Heart left ventricle (tissue), 16 donors: ENCODE measurements around the gene TRMT44. TPM values are rescaled to one million over a fixed set of nuclear protein-coding genes. Genes with fewer than 3 reads are reported as not detected.
"Not testable (repeated sequence)": the region's sequence is repeated elsewhere in the genome, so short reads cannot be mapped to it uniquely, and the experiment has no call there.

Source experiments
- ATAC-seq, 4 donors: fragments of 200-7000 bp; cut with Tn5 transposase; one replicate each; pipeline ENCODE4 v1.9.1; 2020 to 2022; ENCODE audit warnings: moderate library complexity in 4 of 4, mild to moderate bottlenecking in 3 of 4, moderate number of reproducible peaks in 1 of 4
- DNase-seq, 5 donors: peaks; one replicate each; pipeline ENCODE4 v3.0.0-alpha.2; 2020
- H3K27ac ChIP-seq, 12 donors: fragments of 200-600 bp; sonication (generic) in 4 of 12; one replicate each; pipeline versions ENCODE4 v1.5.0 to v1.8.0; 2016 to 2022; ENCODE audit warnings: mild to moderate bottlenecking in 2 of 12
- H3K27me3 ChIP-seq, 9 donors: fragments of 200-600 bp; sonication (generic) in 2 of 9; one replicate each; pipeline versions ENCODE4 v1.5.1 to v1.8.0; 2016 to 2022; ENCODE audit warnings: mild to moderate bottlenecking in 3 of 9
- H3K36me3 ChIP-seq, 9 donors: fragments of 200-600 bp; sonication (generic) in 2 of 9; one replicate each; pipeline versions ENCODE4 v1.5.0 to v1.8.0; 2018 to 2022; ENCODE audit warnings: mild to moderate bottlenecking in 2 of 9
- H3K4me1 ChIP-seq, 12 donors: fragments of 200-600 bp; sonication (generic) in 4 of 12; one replicate each; pipeline versions ENCODE4 v1.5.0 to v1.8.0; 2016 to 2022; ENCODE audit warnings: mild to moderate bottlenecking in 3 of 12
- H3K4me3 ChIP-seq, 12 donors: fragments of 200-600 bp; sonication (generic) in 4 of 12; one replicate each; pipeline versions ENCODE4 v1.5.0 to v1.8.0; 2017 to 2022; ENCODE audit warnings: mild to moderate bottlenecking in 9 of 12, moderate library complexity in 4 of 12
- H3K9me3 ChIP-seq, 12 donors: fragments of 200-600 bp; sonication (generic) in 4 of 12; one replicate each; pipeline versions ENCODE4 v1.5.0 to v1.8.0; 2016 to 2022; ENCODE audit warnings: mild to moderate bottlenecking in 1 of 12
- CTCF ChIP-seq, 12 donors: fragments of 200-600 bp; sonication (generic) in 4 of 12; IDR thresholded peaks; one replicate each; pipeline versions ENCODE4 v1.5.0 to v1.8.0; 2018 to 2022; ENCODE audit warnings: antibody characterized with exemption in 12 of 12, mild to moderate bottlenecking in 5 of 12
- POLR2A ChIP-seq, 2 donors: fragments of 450-650 bp; IDR thresholded peaks; one replicate each; pipeline ENCODE4 v1.6.1; 2017; ENCODE audit warnings: antibody characterized with exemption in 2 of 2, mild to moderate bottlenecking in 2 of 2, moderate library complexity in 2 of 2
- WGBS, 4 donors: extraction: QIAGEN DNeasy Blood & Tissue Kit in 2 of 4; methylation state at CpG; one replicate each; pipeline versions ENCODE4 v1.1.5 to v1.1.7; 2013 to 2018; 5-methylcytosine and 5-hydroxymethylcytosine counted together
- intact Hi-C, 10 donors: fragments of 100-400 bp; cut with DNase I; formaldehyde crosslinking; loops; one replicate each; pipeline versions ENCODE4 v1.11.1 to v1.14.2; 2022
- polyA plus RNA-seq, 2 donors: library from polyadenylated mRNA; stranded (reverse); fragments of 200-250 nt; gene quantifications; one replicate each; pipeline ENCODE4 v1.2.3, GENCODE V29; 2013
- total RNA-seq, 9 donors: library from RNA; depleted of rRNA in 2 of 9; stranded (reverse); fragments of >200 nt in 2 of 9; fragmentation: NEBNext Ultra II Directional in 3 of 9; extraction: Animal tissue kit (Norgen Biotek cat#: 25700) in 3 of 9; gene quantifications; one replicate each; pipeline versions ENCODE4 v1.1.0 to v1.2.4, GENCODE V29; 2016 to 2023
- donor health status: ischemic (EF 13 %, LVEDD 7.1; RV severe dilation, severe dysfunction).
- donor health status: healthy with polysubstance abuse.
- donor health status: DM: no; HTN: yes; CAD: no.
- donor health status: DM: no; HTN: no; CAD: no.
- donor health status: ischemic (EF 25% LVEDD 6.9; RV normal size, moderate dysfunction).
- donor health status: ischemic (EF 25% LVEDD 5.7; RV mildly dilated, moderate dysfunction).
- donor health status: healthy.
- donor health status: DM: yes; HTN: yes; CAD: no.
- donor health status: ischemic (EF 35%, LVEDD 5.7; RV mildly dilated, moderate dysfunction).
- donor health status: nonischemic (EF 11% LVEDD 7.7; RV severe dilation, severe dysfunction).
- donor health status: DM: yes; HTN: yes; CAD: no.
- donor health status: PGD.
- donor health status: ischemic (EF 29% LVEDD 5.4; RV normal size, mild dysfunction).
- donor health status: nonischemic (EF 23%, LVEDD 6.1; RV moderate dilation, normal function).

The TRMT44 gene
- total and polyA plus RNA-seq, 11 donors = 6.1 to 11.7 (median 8.3) TPM

DNA sequence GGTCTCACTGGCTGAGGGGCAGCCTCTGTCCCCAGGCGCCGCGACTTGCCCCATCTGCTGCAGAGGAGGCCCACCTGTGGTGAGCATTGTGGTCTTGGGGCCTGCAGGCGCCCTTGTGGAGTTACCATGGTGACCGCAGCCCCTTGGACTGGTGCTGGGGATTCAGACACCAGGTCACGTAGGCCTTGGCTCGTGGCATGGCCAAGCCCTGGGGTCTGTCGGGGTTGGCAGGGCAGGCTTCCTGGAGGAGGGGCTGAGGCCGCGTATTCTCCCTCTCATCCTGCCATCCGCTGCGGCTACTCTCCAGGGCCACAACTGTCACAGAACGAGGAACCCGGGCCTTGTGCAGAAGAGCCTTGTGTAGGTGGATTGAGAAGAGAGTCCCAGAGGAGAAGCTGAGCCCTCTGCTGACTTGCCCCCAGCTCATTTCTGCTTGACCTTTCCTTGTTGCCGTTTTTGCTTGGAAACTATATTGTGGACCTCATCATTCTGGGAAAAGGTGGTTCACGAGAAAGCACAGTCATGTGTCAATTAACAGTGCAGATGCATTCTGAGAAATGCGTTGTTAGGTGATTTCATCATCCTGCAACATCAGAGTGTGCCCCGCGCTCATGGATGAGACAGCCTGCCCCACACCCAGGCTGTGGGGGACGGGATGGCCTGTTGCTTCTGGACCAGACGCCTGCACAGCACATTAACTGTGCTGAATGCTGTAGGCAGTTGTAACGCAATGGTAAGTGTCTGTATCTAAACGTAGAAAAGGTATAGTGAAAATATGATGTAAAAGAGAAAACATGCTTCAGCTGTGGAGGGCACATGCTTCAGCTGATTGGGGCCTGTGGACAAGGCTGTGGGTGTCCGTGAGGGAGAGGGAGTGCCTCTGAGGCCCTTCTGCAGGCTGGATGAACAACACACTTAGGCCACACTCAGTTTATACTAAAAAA lies 38.5 kb downstream of the TRMT44 start:
- Histone ChIP-seq H3K9me3 (no peaks in the 10 kb centered on the region), H3K4me3 (no peak overlapping the region), H3K27ac (no peak overlapping the region), H3K27me3 (no peaks in the 10 kb centered on the region), H3K4me1 (peaks cover 0 to 2% (median 0%) of the 10 kb centered on the region in 12 donors), H3K36me3 (peaks cover 0 to 29% (median 22%) of the 10 kb centered on the region in 9 donors)
- ATAC-seq = no peak
- intact Hi-C loops = loop anchor here in 1 of 10 donors (10.0 kb wide), 1 partner anchor 436 kb away; no protein-coding TSS in a partner anchor
- 83 to 91% (median 89%) methylated on average over 20 to 24 of the region's 24 CpGs for WGBS, 4 donors
- no peak for DNase-seq
- TF ChIP-seq CTCF (IDR thresholded peaks at IDR 0.05) (no peak), POLR2A (IDR thresholded peaks at IDR 0.05) (no peak)

- WGBS, 4 donors = 93 to 95% (median 94%) methylated on average over 11 of the region's 11 CpGs
These were observed 39.6 kb downstream of the TRMT44 start for GRCh38 chr4:8480221-8480620.

GRCh38 chr4:8486643-8487042 lies 46.1 kb downstream of the TRMT44 start:
- H3K36me3 ChIP-seq, H3K4me3 ChIP-seq, H3K27me3 ChIP-seq, H3K9me3 ChIP-seq, H3K27ac ChIP-seq, H3K4me1 ChIP-seq, intact Hi-C loops, ATAC-seq, DNase-seq: not testable (repeated sequence)
- WGBS, 4 donors = 51 to 59% (median 56%) methylated on average over 9 of the region's 9 CpGs

More at GRCh38 chr4:8480221-8480620, 39.6 kb downstream of the TRMT44 start:
- DNase-seq (no peak), ATAC-seq (no peak)
- intact Hi-C loops = no loop called here
- Histone ChIP-seq H3K36me3 (peaks cover 0 to 28% (median 22%) of the 10 kb centered on the region in 9 donors), H3K4me3 (no peak overlapping the region), H3K9me3 (no peaks in the 10 kb centered on the region), H3K27me3 (no peaks in the 10 kb centered on the region), H3K4me1 (no peaks in the 10 kb centered on the region), H3K27ac (no peak overlapping the region)
- TF ChIP-seq POLR2A (IDR thresholded peaks at IDR 0.05) (no peak), CTCF (IDR thresholded peaks at IDR 0.05) (no peak)

GRCh38 chr4:8488791-8489369 lies 48.3 kb downstream of the TRMT44 start:
- Histone ChIP-seq H3K36me3 (no peaks in the 10 kb centered on the region), H3K4me3 (no peak overlapping the region), H3K9me3 (no peaks in the 10 kb centered on the region), H3K4me1 (no peaks in the 10 kb centered on the region), H3K27me3 (no peaks in the 10 kb centered on the region), H3K27ac (no peak overlapping the region)
- ATAC-seq (no peak), DNase-seq (no peak)
- intact Hi-C loops = no loop called here
- 85 to 97% (median 92%) methylated on average over 4 to 5 of the region's 5 CpGs for WGBS, 4 donors
- no peak for TF ChIP-seq POLR2A (IDR thresholded peaks at IDR 0.05)
- no peak for TF ChIP-seq CTCF (IDR thresholded peaks at IDR 0.05)

GRCh38 chr4:8491478-8491877 lies 50.9 kb downstream of the TRMT44 start:
- H3K4me1 ChIP-seq, H3K27ac ChIP-seq, ATAC-seq, intact Hi-C loops, H3K27me3 ChIP-seq, H3K4me3 ChIP-seq, H3K9me3 ChIP-seq, H3K36me3 ChIP-seq, DNase-seq: not testable (repeated sequence)
- WGBS, 4 donors = 95 to 96% (median 95%) methylated on average over 14 to 23 of the region's 23 CpGs
